GM21423 (cell line): ENCODE data around the gene PSMD1.

Source experiments
- ATAC-seq: cut with Tn5 transposase; IDR thresholded peaks from one replicate; pipeline ENCODE4 v1.9.1; 2021; ENCODE audit warnings: mild to moderate bottlenecking, moderate library complexity; ENCODE audit not compliant: unreplicated experiment

Gene PSMD1

DNA sequence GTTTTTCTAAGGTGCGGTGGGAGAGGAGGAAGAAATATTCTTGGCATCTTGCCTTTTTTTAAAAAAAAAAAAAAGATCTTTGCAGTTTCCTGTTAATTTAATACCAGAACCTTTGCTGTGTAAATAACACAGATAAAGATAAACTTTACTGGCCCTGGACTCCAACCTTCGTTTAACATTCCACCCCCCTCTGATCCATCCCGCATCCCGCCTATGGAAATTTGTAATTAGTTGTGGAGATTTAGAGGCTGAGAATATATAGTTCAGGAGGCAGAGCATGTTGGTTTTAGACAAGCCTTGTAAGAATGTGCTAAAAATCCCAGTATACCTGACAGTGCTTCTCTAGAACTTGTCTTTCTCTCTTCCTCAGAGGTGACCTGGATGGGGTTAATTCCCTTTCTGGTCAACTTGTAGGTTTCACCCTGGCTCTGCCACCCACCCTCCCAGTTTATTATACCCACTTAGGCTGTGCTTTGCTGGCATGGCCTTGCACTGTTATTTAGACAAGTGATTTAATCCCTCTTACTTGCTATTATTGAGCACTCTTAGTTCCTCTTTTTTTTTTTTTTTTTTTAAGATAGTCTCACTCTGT is 22.3 kb upstream of the PSMD1 start:
- no peak for ATAC-seq

GRCh38 chr2:231036131-231036530 is 20.5 kb upstream of the PSMD1 start:
- no peak for ATAC-seq

DNA sequence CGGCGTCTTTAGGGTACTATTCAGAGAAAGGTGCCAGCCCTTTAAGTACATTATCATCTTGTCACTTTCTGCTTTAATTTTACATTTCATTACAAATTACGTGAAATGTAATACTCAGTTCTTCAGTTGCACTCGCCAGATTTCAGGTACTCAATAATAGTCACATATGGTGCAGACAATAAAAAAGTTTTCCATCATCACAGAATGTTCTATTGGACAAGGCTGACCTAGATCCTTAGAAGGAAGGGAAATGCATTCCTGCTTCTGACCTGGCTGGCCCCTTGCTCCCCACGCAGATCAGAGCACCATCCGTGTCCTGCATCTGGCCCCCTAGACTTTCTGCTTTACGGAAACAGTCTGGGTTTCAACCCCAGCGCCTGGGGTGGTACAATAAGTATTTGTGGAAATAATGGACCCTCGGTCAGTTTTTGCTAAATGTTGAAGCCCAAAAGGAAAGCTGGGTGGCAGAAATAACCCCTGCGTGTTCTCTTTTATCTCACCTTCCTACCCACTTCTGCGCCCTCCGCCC is 20.0 kb upstream of the PSMD1 start:
- no peak for ATAC-seq

- no peak for ATAC-seq
Measured at GRCh38 chr2:231037202-231037730, 19.4 kb upstream of the PSMD1 start, which contains the start of gene C2orf72. TSS of gene C2orf72 (plus strand) at chr2:231037523. CDS start at chr2:231037566, 43 bp downstream.

- ATAC-seq, result no peak
Measured at GRCh38 chr2:231037731-231038482, 18.8 kb upstream of the PSMD1 start.

DNA sequence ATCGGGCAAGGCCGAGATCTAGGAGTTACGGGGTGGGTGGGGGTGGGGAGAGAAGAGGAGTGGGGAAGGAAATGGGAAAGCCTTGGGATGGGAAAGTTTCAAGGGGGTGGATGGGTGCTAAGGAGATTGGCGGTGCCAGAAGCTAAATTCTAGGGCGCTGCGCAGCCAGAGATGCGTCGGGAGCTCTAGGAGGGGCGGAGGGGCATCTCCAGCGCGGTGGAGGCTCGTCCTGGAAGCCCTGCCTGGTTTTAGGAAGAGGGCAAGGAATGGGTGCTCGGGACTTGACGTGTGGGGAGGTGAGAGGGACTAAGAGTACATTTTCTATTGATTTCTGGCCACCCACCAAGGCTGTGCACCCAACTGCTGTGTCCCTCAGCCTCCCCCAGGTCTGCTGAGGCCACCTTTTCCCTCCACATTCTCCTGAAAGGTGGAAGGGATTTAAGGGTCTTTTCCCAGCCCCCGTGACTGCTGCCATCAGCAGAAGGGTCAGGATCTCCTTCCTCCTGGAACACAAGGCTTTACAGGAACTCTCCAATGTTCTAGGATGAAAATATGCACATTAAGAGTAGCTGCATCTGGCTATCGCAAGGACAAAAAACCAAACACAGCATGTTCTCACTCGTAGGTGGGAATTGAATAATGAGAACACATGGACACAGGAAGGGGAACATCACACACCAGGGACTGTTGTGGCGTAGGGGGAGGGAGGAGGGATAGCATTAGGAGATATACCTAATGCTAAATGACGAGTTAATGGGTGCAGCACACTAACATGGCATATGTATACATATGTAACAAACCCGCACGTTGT is 18.0 kb upstream of the PSMD1 start:
- no peak for ATAC-seq

GRCh38 chr2:231039294-231039664 is 17.4 kb upstream of the PSMD1 start:
- ATAC-seq, result no peak

- no peak for ATAC-seq
Measured at GRCh38 chr2:231039821-231040364, 16.8 kb upstream of the PSMD1 start.

- ATAC-seq, result no peak
Measured at GRCh38 chr2:231041061-231041689, 15.5 kb upstream of the PSMD1 start.

DNA sequence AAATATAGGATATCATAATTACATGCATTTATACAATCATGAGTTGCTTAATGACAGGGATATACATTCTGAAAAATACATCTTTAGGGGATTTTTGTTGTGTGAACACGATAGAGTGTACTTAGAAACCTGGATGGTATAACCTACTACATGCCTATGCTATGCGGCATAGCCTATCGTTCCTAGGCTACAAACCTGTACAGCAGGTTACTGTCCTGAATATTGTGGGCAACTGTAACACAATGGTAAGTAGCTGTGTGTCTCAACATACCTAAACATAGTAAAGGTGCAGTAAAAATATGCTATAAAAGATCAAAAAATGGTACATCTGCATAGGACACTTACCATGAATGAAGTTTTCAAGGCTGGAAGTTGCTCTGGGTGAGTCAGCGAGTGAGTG is 12.9 kb upstream of the PSMD1 start:
- no peak for ATAC-seq

GRCh38 chr2:231046916-231047273 is 9.8 kb upstream of the PSMD1 start:
- no peak for ATAC-seq

GRCh38 chr2:231047274-231047922 is 9.3 kb upstream of the PSMD1 start:
- ATAC-seq, result no peak

DNA sequence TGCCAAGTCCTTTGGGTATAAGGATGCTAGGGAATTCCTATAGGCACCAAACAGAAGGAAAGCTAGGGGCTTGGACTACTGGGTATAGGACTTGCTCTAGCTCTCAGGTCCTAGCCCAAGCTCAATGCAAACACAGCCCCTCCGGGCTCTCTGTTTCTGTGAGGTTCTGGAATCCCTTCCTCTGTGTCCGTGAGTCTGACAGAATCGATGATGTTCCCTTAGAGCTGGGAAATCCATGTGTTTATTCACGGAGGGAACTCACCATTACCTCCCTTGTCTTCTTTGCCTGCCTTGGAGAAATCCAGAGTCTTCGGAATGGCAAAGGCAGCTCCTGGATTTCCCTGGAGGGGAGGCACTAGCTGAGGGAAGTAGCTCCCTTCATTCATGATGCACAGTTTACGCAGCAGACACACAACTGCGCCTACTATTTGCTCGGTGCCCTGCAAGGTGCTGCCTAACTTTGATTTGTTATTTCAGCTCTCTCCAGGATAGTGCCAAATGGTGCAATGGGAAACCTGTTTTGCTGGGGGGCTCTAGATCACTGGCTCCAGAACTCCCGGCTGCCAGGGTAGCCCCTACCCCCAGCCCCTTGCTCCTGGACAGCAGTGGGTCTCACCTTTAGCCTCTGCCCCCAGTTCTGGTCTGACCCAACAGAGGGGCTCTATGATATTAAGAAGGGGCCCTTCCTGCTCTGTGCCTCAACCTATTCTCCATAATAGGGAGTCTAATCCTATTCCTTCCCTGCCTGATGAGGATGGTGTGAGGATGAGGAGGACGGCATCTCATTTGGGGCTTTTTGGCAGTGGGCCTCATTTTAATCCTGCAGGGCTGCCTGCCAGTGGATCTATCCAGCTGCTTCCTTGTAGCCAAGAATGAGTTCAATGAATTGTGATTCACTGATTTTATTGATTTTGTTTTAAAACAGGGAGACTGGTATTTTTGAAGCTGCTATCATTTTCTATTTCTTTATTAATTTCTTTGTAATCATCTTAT is 8.4 kb upstream of the PSMD1 start:
- ATAC-seq, result no peak

GRCh38 chr2:231049286-231050017 is 7.2 kb upstream of the PSMD1 start:
- no peak for ATAC-seq

DNA sequence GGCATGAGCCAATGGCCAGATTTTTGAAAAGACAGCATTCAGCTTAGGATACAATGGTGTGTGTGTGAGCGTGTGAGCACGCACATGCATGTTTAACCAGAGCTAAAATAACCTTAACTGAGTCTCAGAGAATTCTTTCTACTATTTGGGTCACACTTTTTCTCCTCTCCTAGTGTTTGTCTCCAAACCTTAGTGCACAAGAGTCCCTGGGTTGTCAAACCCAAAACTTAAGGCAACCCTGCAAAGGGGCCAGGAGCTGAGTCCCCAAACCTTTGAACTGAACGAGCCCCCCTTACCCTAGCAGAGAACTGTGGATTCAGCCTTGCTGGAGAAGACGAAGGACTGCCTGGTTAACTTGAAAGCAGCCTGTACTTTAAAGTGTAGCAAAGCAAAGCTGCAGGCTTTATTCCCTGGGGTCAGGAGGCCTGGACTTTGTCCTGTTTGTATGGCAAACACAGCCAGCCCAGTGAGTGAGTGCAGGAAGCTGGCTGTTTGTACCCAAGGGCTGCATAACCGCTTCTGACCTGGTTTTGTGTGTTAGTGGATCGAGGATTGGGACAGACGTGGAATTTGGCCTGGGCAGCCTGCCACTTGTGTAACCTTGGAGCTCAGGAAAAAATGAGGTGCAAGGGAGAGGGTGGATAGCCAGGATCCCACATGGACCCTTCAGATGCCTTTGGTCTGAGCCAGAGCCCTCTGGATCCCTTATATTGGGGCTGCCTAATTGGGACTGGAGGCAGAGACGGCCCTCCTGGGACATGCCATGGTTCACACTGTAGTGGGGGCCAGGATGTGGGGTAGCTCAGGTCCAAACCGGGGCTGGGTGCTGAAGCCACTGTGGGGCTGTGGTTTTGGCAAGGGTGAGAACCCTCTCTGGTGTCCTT is 6.4 kb upstream of the PSMD1 start:
- no peak for ATAC-seq

DNA sequence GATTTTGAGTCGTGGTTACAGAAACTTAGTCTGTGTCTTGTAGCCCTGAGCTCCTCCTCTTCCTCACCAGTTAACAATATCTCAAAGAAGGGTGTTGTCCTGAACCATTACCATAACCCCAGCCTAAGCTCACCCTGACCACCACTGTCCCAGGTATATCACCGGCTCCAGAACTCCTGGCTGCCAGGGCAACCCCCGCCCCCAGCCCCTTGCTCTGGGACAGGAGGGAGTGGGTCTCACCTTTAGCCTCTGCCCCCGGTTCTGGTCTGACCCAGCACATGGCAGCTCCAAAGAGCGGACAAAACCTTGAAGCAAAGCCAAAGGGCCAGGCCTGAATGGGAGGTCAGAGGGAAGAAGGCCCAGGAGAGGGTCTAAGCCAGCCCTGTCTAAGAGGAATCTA is 5.6 kb upstream of the PSMD1 start:
- no peak for ATAC-seq
